ENCODE results near the gene SDHAF4.
"Not testable (repeated sequence)": the region's sequence is repeated elsewhere in the genome, so short reads cannot be mapped to it uniquely, and the experiment has no call there.

The SDHAF4 gene

GRCh38 chr6:70593118-70593486, 26.4 kb downstream of the SDHAF4 start:
- no peak for DNase-seq

GRCh38 chr6:70599187-70599586, 32.5 kb downstream of the SDHAF4 start:
- no peak for DNase-seq

GRCh38 chr6:70601014-70601413, 34.3 kb downstream of the SDHAF4 start:
- no peak for DNase-seq

GRCh38 chr6:70604254-70604653, 37.5 kb downstream of the SDHAF4 start:
- DNase-seq, result no peak

- DNase-seq, result not testable (repeated sequence)
These were observed 40.6 kb downstream of the SDHAF4 start for GRCh38 chr6:70607371-70607770.

- not testable (repeated sequence) for DNase-seq
These were observed 42.5 kb downstream of the SDHAF4 start for GRCh38 chr6:70609181-70609580.

GRCh38 chr6:70616728-70617260, 50.1 kb downstream of the SDHAF4 start:
- DNase-seq, result no peak

GRCh38 chr6:70620746-70621145, 54.0 kb downstream of the SDHAF4 start:
- DNase-seq, result no peak

GRCh38 chr6:70622461-70622860, 55.7 kb downstream of the SDHAF4 start:
- DNase-seq, result no peak

- no peak for DNase-seq
These were observed 58.7 kb downstream of the SDHAF4 start for GRCh38 chr6:70625436-70625835.

- DNase-seq, result no peak
These were observed 60.9 kb downstream of the SDHAF4 start for GRCh38 chr6:70627500-70628254.

- DNase-seq, result no peak
These were observed 63.2 kb downstream of the SDHAF4 start for GRCh38 chr6:70629929-70630328.

GRCh38 chr6:70633870-70634269, 67.1 kb downstream of the SDHAF4 start:
- no peak for DNase-seq

GRCh38 chr6:70636596-70636995, 69.9 kb downstream of the SDHAF4 start:
- DNase-seq, result no peak

- no peak for DNase-seq
These were observed 71.7 kb downstream of the SDHAF4 start for GRCh38 chr6:70638468-70638867.
